Uterus (tissue), 2 donors: ENCODE data around the gene PTPRJ.

ENCODE experiments used
- POLR2A ChIP-seq, 2 donors: fragments of 450-650 bp; IDR thresholded peaks; one replicate each; pipeline ENCODE4 v1.6.1; 2016; ENCODE audit warnings: antibody characterized with exemption in 2 of 2, mild to moderate bottlenecking in 1 of 2, moderate library complexity in 1 of 2
- TF ChIP-seq, protein P1 (sequence below), 4 experiments: fragments of 200-600 bp in 2 of 4; fragments of 450-650 bp in 2 of 4; sonication (generic) in 2 of 4; IDR thresholded peaks; one replicate each; pipeline ENCODE4 v1.5.1; 2016 to 2019; ENCODE audit warnings: antibody characterized with exemption in 4 of 4, mild to moderate bottlenecking in 2 of 4, moderate library complexity in 1 of 4

DNA sequence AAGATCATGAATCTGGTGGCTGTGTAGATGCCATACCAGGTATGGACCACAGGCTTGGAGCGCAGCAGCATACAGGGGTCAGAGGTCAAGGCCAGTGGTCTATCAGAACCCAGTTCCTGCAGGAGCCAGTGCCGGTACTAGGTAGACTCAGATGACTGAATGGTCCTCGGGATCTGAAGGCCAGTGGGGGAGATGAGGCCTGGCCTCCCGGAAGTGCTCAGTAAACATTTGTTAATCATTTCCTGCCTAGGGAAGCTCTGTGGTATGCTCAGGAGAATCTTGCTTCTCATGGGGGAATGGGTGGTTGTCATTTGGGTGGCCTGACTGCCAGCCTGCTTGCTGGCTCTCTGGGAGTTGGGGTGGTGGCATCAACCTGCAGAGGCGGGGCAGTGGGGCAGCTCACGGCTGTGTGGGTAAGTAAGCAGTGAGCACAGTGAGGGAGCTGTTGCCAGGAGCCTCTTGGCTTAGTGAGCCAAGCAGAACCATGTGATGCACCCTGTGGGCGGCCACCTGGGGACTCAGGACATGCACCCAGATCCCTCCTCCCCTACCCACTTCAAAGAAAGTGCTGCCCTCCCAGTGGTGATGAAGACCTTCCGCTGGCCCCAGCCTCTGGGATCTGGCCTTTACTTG is 33.0 kb downstream of the PTPRJ start:
- TF ChIP-seq, protein P1, sequence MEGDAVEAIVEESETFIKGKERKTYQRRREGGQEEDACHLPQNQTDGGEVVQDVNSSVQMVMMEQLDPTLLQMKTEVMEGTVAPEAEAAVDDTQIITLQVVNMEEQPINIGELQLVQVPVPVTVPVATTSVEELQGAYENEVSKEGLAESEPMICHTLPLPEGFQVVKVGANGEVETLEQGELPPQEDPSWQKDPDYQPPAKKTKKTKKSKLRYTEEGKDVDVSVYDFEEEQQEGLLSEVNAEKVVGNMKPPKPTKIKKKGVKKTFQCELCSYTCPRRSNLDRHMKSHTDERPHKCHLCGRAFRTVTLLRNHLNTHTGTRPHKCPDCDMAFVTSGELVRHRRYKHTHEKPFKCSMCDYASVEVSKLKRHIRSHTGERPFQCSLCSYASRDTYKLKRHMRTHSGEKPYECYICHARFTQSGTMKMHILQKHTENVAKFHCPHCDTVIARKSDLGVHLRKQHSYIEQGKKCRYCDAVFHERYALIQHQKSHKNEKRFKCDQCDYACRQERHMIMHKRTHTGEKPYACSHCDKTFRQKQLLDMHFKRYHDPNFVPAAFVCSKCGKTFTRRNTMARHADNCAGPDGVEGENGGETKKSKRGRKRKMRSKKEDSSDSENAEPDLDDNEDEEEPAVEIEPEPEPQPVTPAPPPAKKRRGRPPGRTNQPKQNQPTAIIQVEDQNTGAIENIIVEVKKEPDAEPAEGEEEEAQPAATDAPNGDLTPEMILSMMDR (IDR thresholded peaks at IDR 0.05): no peak
- no peak for TF ChIP-seq POLR2A (IDR thresholded peaks at IDR 0.05)
